HepG2 (cell line): ENCODE measurements around the gene RAPSN. TPM values are rescaled to one million over a fixed set of nuclear protein-coding genes. Genes with fewer than 3 reads are reported as not detected.

ENCODE experiments used
- ASH2L ChIP-seq: fragments of 300-600, 200-600 bp; sonication (generic); IDR thresholded peaks from 2 replicates; pipeline ENCODE4 v1.7.0; 2017; ENCODE audit warnings: low read depth, mild to moderate bottlenecking, moderate library complexity, mixed read lengths, low read length; ENCODE audit not compliant: insufficient read length
- ATF7-NPFF ChIP-seq: sonication (generic); formaldehyde crosslinking; IDR thresholded peaks from 2 replicates; pipeline ENCODE4 v1.8.1; 2023; ENCODE audit warnings: mild to moderate bottlenecking, low read depth, missing genetic modification reagents, moderate library complexity
- CENPBD1 ChIP-seq: sonication (generic); formaldehyde crosslinking; IDR thresholded peaks from 2 replicates; pipeline ENCODE4 v1.8.0; 2022; ENCODE audit warnings: missing genetic modification reagents, low read depth, mild to moderate bottlenecking, borderline replicate concordance
- DMAP1 ChIP-seq: IDR thresholded peaks from 2 replicates; pipeline ENCODE4 v1.6.1; 2016
- FOXP4 ChIP-seq: sonication (generic); formaldehyde crosslinking; IDR thresholded peaks from 2 replicates; pipeline ENCODE4 v1.4.0; 2020; ENCODE audit warnings: missing genetic modification reagents
- HNF1A ChIP-seq, 2 experiments: sonication (generic) in 1 of 2; formaldehyde crosslinking in 1 of 2; IDR thresholded peaks; 2 replicates each; pipeline versions ENCODE4 v1.4.0 to v1.6.1; 2016 to 2020; ENCODE audit warnings: borderline replicate concordance in 1 of 2, low read depth in 1 of 2, mild to moderate bottlenecking in 1 of 2, missing genetic modification reagents in 1 of 2
- MTA3 ChIP-seq: sonication (generic); formaldehyde crosslinking; IDR thresholded peaks from 2 replicates; pipeline ENCODE4 v1.4.0; 2020; ENCODE audit warnings: missing genetic modification reagents
- NCOR1 ChIP-seq: fragments of 200-600 bp; sonication (generic); IDR thresholded peaks from 2 replicates; pipeline ENCODE4 v1.7.0; 2017; ENCODE audit warnings: antibody characterized with exemption, low read length, borderline replicate concordance
- SP1 ChIP-seq, 2 experiments: fragments of 450-650 bp in 1 of 2; sonication (generic) in 1 of 2; formaldehyde crosslinking in 1 of 2; IDR thresholded peaks; 2 replicates each; pipeline versions ENCODE4 v1.4.0 to v1.6.1; 2016 to 2020; ENCODE audit warnings: missing genetic modification reagents in 1 of 2
- TMF1 ChIP-seq: sonication (generic); formaldehyde crosslinking; IDR thresholded peaks from 2 replicates; pipeline ENCODE4 v1.8.1; 2022; ENCODE audit warnings: low read depth, missing genetic modification reagents
- UBTF ChIP-seq: sonication (generic); formaldehyde crosslinking; IDR thresholded peaks from 2 replicates; pipeline ENCODE4 v1.4.0; 2020; ENCODE audit warnings: mild to moderate bottlenecking, missing genetic modification reagents
- ZMAT3 ChIP-seq: sonication (generic); formaldehyde crosslinking; conservative IDR thresholded peaks from 2 replicates; pipeline ENCODE4 v1.7.0; 2021; ENCODE audit warnings: missing genetic modification reagents
- ZNF564 ChIP-seq: sonication (generic); formaldehyde crosslinking; IDR thresholded peaks from 2 replicates; pipeline ENCODE4 v1.8.1; 2023; ENCODE audit warnings: mild to moderate bottlenecking, missing genetic modification reagents
- ZNF788 ChIP-seq: sonication (generic); formaldehyde crosslinking; IDR thresholded peaks from 2 replicates; pipeline ENCODE4 v1.5.0; 2020; ENCODE audit warnings: mild to moderate bottlenecking, missing genetic modification reagents, borderline replicate concordance
- polyA plus RNA-seq, 8 experiments: library from polyadenylated mRNA; depleted of rRNA in 3 of 8; stranded (reverse) in 7 of 8; unstranded in 1 of 8; fragments of >200 nt; fragmentation: Illumina TruSeq in 4 of 8; extraction: Trizol in 4 of 8; gene quantifications; 2 replicates each; pipeline versions ENCODE4 v1.2.1 to v1.2.3, GENCODE V29; 2011 to 2016; ENCODE audit warnings: low read depth in 4 of 8, missing spikeins in 1 of 8, mixed read lengths in 1 of 8; ENCODE audit not compliant: insufficient read depth in 1 of 8
- total RNA-seq, 5 experiments: library from RNA; depleted of rRNA; stranded (reverse); fragments of >200 nt; fragmentation: Illumina TruSeq; extraction: Trizol; gene quantifications; 2 replicates each; pipeline ENCODE4 v1.2.3, GENCODE V29; 2016; ENCODE audit warnings: low read depth in 1 of 5

RAPSN gene
- total and polyA plus RNA-seq, 2 of the 13 experiments (the other 11 are each of a cell fraction or from before 2014, with no cell fraction given): 0.15 to 1.2 TPM

GRCh38 chr11:47426062-47426956, 22.6 kb downstream of the RAPSN start, which contains the start of gene PSMC3 (continued):
- TF ChIP-seq ZMAT3 (CRISPR knock-in tag): no peak
- TF ChIP-seq TMF1: no peak
- no peak for TF ChIP-seq HNF1A (IDR thresholded peaks at IDR 0.05; ENCODE audit: low read depth)
- peak; percentile 78 for TF ChIP-seq HNF1A (CRISPR knock-in tag; IDR thresholded peaks at IDR 0.05; ENCODE audit: borderline replicate concordance)
- no peak; the same call in 1 of the 2 replicates for TF ChIP-seq ZNF788 (CRISPR knock-in tag)
- TF ChIP-seq NCOR1: peak; percentile 62; the same call in 1 of the 2 replicates
- 0 out of 2 replicates have a peak, but pooled peaks have one; percentile 22 for TF ChIP-seq ATF7-NPFF (CRISPR knock-in tag)
- TF ChIP-seq FOXP4 (CRISPR knock-in tag): no peak
- no peak for TF ChIP-seq CENPBD1
- peak; percentile 92 for TF ChIP-seq ASH2L
- TF ChIP-seq DMAP1: peak; percentile 86
- TF ChIP-seq ZNF564: peak; percentile 62; the same call in 1 of the 2 replicates
- TF ChIP-seq SP1 (IDR thresholded peaks at IDR 0.05): no peak
- TF ChIP-seq SP1 (CRISPR knock-in tag; IDR thresholded peaks at IDR 0.05): peak; percentile 97
- no peak for TF ChIP-seq MTA3 (CRISPR knock-in tag)
- TF ChIP-seq UBTF (CRISPR knock-in tag): peak; percentile 23; the same call in 1 of the 2 replicates
